Activated CD4-positive, alpha-beta T cell treated with anti-CD3 and anti-CD28 coated beads for 24 hours (primary cell): ENCODE data around the gene ESYT3.
"Not testable (repeated sequence)": the region's sequence is repeated elsewhere in the genome, so short reads cannot be mapped to it uniquely, and the experiment has no call there.

Source experiments
- DNase-seq, 2 donors: peaks; one replicate each; pipeline ENCODE4 v3.0.0-alpha.2; 2020; ENCODE audit warnings: low read depth in 2 of 2

ESYT3 gene

DNA sequence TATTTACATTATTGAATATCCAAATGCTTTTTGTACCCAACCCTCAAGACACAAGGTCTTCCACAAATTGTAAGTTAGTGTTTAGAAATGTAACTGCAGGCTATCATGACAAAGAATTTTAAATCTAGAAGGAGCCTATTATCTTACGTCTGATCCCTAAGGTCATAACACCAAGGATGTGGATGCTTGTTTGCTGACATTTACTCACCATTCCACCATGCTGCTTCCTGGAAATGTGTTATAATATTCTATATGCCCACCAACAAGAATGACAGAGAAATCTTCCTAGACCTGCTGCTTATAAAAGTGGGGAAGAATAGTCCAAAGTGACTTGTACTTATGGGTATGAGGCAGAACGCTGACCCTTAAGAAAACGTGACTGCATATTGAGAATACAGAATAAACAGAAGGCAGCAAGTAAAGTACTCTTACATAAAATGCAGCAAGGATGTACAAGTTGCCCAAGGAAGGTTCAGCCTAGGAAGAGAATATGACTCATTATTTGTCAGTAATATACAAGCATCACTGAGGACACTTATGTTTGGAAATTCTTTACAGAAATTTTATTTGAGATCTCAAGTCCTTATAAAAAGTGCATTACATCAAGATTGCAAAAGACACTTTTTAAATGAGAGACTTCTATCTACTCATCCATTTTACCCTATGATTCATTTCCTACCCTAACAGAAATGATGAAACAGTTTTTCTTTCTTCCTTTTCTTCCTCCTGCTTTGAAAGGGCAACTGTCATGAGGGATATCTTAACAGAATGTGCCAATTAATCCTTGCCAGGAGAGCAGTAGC lies 59.6 kb downstream of the ESYT3 start:
- no peak for DNase-seq

DNA sequence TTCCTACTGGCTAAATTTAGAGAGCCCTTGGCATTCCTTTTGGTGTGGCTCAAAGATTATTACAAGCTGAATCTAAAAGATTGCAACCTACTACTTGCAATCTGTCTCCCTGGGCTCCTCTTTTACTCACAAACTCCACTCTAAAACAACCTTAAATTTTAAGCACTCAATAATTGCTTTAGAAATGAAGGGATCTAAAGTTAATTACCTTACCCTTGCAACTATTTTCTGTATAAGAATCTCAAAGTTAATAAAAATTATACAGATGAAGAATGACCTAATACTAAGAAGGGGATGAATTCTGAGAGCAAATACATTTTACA lies 60.2 kb downstream of the ESYT3 start:
- no peak for DNase-seq

DNA sequence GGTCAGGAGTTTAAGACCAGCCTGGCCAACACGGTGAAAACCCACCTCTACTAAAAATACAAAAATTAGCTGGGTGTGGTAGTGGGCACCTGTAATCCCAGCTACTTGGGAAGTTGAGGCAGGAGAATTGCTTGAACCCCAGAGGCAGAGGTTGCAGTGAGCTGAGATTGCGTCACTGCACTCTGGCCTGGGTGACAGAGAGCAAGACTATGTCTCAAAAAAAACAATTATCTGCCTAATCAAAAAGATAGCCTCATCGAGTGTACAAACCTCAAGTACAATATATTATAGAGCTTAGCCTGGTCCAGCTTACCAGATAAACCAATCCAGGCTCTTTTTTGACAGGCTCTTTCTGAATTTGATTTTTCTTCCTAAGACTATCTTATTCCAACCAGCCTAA lies 61.2 kb downstream of the ESYT3 start:
- DNase-seq = not testable (repeated sequence)

DNA sequence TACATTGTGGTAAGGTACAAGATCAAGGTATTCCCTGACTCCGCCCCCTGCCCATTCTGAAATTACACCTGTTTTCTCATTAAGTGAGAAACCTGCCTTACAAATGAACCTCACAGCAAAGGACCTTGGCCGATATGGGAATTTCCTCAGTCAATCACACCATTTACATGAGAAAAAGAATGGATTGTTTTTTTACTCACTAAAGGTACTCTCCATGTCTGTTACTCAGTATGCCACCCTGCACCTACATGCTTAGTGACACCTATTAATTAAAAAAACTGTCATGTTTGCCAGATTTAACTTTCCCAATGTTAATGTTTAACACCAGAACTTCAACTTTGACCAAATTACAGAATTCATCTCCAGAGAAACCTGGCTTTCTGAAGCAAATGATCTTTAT lies 62.0 kb downstream of the ESYT3 start:
- no peak for DNase-seq

DNA sequence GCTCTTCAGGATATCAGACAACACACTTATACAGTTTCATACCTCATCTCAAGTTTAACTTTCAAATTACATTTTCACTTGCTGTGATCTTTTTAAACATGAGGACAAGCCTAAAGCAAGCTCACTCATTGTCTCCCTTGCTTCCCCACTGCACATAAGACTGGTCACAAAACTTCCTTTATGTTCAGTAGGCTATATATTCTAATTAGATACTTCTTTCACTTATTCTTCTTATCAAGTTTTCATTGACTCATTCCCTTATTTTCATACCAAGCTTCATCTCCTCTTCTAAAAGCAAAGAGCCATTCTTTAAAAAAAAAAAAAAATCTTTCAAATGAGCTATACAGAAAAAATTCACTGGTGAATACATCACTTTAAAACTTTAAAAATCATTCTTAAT lies 62.6 kb downstream of the ESYT3 start:
- no peak for DNase-seq

DNA sequence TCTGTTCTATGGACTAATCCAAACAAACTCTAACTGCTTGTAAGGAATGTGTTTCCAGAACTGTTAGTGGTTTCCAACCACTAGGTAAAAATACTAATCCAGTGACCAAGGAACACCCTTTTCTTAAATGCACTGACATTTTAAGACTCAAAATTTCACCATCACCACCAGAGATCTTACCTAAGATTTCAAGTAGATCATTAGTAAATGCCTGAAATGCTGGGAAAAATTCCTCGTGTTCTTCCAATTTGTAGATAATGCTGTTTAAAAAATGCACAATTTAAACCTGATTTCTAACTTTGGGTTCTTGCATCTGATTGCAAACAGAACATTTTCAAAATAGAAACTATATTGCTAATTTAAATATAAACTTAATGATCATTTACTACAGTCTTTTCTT lies 63.4 kb downstream of the ESYT3 start:
- DNase-seq = no peak

DNA sequence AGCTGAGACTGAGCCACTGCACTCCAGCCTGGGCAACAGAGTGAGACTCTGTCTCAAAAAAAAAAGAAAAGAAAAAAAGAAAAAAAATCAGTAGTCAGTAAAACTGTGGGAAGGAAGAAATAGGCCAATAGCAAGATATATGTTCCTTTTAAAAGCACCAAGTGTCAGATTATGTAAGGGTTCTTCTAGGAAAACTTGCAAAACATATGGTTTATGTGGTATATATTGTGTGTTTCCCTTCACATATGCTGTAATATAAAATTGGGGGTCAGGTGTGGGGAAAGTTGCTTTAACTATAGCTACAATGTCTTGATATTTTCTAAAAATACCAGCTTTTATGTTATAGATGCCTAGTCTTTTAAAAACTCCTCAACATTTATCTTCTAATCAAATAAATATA lies 64.6 kb downstream of the ESYT3 start:
- no peak for DNase-seq

DNA sequence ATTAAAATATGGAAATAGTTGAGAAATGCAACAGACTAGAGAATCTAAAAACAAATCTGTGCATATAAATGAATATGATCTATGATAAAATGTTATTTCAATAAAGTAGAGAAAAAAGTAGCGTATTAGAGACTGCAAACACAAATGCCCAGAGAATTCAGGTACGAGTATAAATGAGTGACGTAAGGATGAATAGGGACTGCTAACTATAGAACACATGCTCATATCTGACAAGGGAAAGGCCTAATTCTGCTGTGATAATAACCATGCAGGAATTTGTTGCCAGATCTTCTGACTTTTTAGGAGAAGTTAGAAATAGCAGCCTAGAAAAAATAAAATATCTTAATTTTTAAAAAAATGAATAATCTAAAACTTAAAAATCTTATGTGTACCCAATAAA lies 73.1 kb downstream of the ESYT3 start:
- DNase-seq = no peak

DNA sequence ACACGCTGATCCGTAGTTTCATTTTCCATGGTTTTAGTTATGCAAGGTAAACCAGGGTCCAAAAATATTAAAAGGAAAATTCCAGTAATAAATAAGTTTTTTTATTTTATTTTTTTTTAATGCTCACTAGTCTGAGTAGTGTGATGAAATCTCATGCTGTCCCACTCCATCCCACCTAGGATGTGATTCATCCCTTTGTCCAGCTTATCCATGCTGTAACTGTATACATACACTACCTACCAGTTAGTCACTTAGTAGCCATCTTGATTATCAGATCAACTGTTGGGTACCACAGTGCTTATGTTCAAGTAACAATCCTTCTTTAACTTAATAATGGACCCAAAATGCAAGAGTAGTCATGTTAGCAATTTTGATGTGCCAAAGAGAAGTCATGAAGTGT lies 75.2 kb downstream of the ESYT3 start:
- no peak for DNase-seq

DNA sequence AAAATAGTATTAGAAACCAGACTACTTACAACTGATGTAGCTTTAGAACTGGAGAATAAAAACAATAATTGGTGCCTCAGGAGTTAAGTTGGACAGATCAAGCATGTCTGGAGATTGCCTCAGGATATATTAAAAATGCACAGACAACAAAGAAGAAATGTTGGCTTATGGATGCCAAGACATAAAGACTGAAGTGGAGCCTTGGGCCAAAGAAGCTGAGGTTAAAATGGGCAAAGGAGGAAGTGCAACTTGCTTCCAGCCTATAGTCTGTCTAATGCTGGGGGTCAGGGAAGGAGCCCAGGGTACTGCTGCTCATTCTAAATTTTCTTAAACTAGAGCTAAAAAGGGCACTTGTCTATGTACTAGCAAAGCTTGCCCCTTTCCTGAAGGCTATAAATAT lies 77.5 kb downstream of the ESYT3 start:
- no peak for DNase-seq

DNA sequence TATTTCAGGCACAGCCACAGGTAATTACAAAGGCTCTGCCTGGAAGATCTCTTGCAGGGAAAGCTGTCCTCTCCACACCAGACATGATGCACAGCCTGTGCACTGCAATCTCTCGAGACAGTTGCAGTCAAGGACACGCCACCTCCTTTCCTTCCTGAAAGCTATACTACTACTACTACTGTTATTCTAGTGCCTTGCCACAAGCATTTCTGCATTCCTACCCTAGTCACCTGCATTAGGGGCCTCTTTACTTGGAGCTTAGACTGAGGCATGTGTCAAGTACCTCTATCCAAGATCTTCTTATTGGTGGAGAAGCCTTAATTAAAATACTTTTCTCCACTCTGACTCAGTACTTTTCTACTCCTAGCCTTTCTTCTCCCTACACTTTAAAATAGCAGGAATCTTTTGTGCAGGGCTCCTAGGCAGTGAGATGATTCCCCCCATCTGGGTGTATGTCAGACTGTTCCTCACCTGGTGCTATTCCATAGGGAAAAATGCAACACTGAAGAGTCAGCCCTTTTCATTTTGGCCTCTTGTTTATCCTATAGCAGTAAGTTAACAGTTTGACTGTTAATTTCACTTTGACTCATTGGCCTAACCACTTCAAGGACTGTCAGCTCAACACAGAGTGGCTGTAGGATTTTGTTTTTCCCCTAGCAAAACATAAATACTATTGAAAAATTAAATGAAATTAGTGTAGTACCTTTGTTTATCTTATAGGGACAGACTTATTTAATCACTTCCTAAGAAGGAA lies 78.9 kb downstream of the ESYT3 start:
- no peak for DNase-seq

DNA sequence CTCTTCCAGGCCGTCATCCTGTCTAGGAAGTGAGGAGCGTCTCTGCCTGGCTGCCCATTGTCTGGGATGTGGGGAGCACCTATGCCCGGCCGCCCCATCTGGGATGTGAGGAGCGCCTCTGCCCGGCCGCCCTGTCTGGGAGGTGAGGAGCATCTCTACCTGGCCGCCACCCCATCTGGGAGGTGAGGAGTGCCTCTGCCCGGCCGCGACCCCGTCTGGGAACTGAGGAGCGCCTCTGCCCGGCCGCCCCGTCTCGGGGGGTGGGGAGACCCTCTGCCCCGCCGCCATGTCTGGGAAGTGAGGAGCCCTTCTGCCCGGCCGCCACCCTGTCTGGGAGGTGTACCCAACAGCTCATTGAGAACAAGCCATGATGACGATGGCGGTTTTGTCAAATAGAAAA lies 87.0 kb downstream of the ESYT3 start:
- DNase-seq = not testable (repeated sequence)
